ENCODE data around the gene CNN2.
"Not testable (repeated sequence)": the region's sequence is repeated elsewhere in the genome, so short reads cannot be mapped to it uniquely, and the experiment has no call there.

The CNN2 gene

DNA sequence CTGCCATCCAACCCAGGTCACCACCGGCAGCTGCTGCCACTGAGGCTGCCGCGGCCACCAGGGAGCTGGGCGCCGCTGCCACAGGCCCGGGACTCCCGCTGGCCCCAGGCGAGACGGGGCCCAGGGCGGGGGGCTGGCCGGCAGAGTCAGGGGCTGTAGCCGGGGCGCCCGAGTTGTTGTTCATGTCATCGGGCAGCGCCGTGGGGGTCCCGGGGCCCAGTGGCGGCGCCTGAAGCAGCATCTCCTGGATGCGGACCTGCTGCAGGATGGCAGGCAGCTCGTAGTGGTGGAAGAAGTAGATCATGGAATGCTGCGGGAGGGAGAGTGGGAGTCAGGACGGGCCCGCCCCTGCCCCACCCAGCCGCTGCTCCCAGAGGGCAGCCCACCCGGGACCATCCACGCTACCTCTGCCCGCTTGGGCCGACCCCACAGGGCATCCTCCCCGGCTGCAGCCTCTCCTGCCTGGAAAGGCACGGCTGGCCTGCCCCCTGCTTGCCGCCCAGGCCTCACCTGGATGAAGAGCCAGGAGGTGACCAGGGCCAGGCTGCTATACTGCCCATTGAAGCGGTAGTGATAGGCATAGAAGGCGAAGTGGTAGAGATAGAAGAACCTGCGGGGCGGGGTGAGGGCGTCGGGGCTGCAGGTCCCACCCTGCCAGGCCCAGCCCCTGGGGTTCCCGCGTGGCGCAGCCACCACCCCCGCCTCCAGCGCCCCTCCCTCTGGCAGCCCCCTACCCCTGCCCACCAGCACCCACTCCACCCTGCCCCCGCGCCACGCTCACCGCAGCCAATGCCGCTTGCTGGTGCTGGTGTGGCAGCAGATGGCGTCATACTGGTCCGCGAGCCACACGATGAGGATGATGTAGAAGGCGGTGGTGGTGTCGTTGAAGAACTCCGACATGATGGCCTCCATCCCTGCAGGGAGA, 15.6 kb upstream of the CNN2 start:
- DNase-seq (ENCODE audit: low read depth in 2 of 2): no peak

DNA sequence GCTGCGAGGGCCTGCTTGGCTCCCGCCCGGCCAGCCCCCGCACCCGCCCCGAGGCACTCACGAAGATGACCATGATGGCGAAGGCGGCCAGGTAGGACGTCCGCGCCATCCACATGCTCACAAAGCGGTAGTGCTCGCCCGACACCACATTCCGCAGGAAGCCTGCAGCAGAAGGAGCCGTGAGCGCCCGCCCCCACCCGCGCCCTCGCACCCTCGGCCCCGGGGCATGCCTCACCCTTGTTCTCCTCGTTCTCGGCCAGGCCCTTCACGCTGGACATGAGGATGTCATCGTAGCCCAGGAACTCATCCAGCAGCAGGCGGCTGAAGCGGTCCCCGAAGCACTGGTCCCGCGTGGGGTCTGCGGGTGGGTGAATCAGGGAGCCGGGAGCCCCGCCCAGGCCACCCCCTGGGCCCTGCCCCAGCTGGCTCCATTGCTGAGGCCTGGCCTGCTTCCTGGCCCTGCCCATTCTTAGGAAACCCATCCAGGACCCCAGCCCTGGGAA, 14.5 kb upstream of the CNN2 start:
- DNase-seq (ENCODE audit: low read depth in 2 of 2): no peak

DNA sequence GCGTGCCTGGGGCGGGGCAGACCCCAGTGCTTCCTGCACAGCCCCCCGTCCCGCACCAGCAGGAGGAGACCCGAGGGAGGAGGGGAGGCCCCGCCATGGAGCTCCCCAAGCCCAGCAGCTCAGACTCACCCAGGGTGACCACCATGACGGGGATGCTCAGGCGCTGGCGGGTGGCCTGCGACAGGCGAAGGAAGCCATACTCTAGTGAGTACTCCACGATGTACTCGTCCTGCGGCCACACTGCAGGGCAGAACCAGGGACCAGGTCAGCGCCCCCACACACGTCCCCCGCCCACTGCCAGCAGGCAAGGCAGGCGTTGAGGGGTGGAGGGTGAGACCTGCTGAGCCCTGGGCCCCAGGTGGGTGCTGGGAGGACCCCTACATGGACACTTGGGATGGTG, 14.1 kb upstream of the CNN2 start:
- no peak for DNase-seq (ENCODE audit: low read depth in 2 of 2)

DNA sequence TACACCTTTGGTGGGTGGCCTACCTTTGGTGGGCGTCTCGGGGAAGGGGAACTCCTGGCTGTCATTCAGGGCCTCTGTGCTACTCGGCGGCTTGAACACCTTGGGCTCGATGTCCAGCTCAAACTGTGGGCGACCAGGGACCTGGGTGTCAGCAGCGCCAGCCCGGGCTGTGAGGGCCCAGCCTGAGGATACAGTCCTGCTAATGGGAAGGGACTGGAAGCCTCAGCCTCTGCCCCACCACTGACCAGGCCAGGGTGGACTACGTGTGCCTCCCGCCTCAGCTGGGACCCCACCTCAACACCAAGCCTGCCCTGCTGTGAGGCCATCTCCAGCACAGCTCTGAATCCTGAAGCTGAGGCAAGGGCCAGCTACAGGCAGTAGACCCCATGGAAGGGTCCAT, 13.2 kb upstream of the CNN2 start:
- no peak for DNase-seq (ENCODE audit: low read depth in 2 of 2)

DNA sequence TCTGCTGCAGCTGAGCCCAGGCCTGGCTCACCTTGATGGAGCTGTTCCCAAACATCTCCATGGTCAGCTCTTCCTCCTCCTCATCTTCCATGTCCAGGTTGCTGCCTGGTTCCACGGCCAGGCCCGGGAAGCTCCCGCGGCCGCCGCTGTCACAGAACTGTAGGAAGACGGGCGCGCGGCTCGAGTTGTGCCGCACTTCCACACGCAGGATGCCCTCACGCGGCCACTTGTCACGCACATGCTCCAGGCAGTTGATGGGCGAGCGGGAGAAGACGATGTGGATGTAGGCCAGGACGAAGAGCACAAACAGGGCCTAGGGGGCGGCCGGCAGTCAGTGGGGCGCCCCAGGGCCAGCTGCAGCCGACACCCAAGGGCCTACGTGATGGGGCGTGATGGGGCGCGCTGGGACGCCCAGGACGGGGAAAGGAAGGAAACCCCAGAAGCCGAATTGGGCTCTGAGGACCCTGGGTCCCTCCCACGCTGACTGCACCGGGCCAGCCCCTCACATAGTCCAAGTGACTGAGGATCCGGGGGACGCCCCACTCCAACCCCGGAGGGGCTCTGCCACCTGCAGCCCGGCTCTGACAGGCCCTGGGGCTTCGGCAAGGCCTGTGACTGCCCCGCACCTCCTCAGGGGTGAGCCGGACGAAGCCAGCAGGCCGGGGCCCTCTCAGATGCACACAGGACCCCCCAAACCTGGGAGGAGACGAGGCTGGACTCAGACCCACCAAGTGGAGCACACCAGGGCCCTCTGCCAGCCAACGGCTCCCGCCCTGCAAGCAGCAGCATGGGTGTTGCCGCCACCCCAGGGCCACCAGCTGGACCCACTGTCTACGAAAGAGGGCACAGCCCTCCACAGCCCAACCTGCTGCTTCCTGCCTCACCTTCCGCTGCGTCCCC, 12.0 kb upstream of the CNN2 start:
- DNase-seq (ENCODE audit: low read depth in 2 of 2): no peak

DNA sequence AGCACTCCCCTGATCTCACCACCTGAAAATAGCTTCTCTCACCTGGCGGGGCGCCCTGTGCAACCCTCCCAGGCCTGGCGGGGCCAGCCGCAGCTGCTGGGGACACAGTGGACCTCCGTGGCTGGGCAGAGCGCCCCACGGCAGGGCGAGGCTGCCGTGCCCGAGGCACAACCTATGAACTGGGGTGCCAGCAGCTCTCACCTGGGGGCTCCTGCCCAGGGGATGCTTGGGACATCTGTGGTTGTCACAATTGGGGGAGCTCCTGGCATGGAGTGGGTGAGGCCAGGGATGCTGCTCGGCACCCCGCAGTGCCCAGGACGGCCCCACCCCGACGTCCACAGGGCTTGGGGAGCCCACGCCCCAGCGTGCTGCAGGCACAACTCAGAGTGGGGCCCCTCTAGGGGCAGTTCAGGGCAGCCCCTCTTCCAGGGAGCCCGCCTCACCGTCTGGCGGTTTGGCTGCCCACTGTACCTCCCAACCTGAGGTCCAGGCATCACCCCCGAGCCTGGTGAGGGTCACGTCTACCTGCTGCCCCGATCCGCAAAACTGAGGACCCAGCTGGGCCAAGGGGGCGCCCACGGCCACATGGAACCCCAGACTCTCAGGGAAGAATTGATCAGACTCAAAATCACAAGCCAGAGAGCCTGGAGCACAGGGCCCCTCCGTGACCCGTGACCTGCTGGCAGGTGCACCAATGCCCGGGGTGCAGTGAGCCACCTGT, 11.2 kb upstream of the CNN2 start:
- no peak for DNase-seq (ENCODE audit: low read depth in 2 of 2)

DNA sequence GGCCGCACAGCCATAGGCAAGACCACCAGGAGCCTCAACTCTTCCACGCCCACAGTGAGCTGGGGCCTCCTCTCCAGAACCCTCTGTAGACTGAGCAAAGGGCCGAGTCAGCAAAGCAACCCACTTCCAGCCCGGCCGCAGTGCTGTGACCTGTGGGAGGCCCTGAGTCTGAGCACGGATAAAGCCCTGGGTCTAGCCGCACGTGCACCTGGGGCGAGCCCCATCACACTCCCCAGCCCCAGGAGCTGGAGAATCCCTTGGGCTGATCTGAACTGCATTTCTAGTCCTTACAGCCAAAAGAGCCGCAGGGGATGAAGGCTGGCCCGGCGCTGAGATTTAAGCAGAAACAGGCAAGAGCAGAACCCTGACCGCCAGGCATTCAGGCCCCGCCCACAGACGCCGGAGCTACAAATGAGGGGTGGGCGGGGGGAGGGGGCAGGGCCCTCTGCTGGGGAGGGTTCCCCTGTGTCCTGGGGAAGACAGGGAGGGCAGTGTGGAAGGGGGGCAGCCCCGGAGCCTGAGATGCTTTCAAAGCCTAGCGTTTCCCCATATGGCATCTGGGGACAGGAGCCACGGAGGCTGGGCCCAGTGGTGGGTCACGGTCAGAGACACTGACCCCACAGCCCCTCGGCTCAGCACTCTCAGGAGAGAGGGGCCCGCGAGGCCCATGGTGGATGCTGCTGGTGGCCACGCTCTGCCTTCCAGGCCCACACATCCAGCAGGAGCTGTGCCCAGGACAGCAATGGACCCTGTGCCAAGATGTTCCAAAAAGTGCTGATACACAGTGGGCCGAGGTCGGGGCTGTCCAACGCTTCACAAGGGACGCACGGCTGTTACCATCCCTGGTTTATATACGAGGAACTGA, 10.4 kb upstream of the CNN2 start:
- no peak for DNase-seq (ENCODE audit: low read depth in 2 of 2)

DNA sequence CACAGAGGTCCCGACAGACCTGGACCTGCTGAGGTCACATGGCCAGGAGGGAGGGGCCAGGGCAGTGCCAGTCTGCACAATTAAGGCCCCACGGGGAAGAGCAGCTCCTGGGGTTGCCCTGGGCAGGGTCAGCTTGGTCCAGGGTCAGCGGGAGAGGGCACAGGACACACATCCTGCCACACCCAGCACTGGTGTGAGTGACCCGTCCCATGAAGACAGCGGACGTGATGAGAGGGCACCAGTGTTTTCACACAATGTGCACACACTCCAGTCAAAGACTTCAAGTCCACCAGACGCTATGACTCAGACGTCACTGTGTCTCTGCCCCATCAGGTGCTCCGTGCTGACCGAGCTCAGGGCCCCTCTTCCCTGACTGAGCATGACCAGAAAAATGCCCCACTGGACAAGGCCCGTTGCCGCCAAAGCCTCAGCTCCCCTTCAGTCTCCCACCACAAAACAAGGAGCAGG, 9.7 kb upstream of the CNN2 start:
- DNase-seq (ENCODE audit: low read depth in 2 of 2): no peak

DNA sequence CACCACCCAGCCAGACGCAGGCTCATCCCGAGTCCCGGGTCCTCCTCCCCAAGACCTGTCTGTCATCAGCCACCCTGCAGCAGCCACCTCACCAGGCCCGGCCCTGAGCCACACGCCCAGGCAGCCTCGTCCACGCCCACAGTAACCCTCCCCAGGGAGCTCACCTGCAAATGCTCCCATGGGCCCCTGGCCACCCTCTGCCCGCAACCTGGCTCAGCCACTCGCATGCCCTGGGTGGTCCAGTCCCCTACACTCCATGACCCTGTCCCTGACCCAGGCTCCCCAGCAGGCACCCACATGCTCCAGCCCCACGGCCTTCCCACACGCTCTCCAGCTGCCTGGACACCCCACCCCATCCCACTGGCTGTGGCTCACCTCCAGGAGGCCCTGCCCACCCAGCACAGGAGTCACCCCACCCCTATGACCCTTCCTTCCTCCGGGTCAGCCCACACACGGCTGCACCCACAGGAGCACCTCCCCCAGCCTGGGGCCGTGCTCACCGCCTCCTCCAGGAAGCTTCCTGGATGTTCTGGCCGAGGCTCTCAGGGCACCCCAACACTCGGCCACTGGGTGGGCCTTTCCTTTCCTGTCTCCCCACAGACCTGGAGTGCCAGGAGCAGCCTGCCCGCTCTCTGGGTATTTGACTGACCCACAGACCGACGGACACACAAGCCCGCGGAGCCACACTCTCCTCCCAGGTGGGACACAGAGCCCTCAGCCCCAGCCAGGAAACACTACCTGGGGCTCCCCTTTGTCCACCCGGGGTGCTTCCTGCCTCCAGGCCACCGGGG, 9.1 kb upstream of the CNN2 start:
- no peak for DNase-seq (ENCODE audit: low read depth in 2 of 2)

DNA sequence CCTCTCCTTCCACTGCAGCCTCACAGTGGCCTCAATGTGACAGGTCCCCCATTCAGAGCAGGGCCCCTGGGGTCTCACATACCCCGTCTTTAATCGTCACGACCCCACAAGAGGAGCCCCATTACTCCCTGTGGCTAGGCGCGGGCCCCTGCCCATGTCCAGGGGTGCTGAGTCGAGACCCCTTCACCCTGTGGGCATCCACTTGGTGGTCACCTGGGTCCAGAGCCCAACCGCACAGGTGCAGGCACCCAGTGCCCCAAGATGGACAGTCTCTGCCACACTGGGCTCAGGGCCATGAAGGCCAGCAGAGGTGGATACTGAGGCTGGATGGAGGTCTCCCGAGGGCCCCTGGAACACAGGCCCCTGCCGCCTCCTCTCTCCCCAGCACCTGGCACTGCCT, 8.5 kb upstream of the CNN2 start:
- no peak for DNase-seq (ENCODE audit: low read depth in 2 of 2)

DNA sequence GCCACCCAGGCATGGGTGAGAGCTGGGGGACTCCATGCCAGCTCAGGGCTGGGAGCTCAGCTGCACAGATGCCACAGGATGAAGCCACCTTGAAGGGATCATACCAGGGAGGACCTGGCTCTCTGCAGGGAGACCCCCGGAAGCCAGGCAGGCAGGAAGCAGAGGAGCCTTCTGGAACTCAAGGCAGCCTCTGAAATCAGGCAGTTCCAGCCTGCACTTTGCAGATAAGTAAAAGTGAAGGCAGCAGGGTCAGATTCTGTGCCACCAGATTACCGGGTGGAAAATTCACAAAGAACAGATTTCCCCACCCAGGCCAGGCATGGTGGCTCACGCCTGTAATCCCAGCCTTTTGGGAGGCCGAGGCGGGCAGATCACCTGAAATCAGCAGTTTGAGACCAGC, 8.0 kb upstream of the CNN2 start:
- no peak for DNase-seq (ENCODE audit: low read depth in 2 of 2)

DNA sequence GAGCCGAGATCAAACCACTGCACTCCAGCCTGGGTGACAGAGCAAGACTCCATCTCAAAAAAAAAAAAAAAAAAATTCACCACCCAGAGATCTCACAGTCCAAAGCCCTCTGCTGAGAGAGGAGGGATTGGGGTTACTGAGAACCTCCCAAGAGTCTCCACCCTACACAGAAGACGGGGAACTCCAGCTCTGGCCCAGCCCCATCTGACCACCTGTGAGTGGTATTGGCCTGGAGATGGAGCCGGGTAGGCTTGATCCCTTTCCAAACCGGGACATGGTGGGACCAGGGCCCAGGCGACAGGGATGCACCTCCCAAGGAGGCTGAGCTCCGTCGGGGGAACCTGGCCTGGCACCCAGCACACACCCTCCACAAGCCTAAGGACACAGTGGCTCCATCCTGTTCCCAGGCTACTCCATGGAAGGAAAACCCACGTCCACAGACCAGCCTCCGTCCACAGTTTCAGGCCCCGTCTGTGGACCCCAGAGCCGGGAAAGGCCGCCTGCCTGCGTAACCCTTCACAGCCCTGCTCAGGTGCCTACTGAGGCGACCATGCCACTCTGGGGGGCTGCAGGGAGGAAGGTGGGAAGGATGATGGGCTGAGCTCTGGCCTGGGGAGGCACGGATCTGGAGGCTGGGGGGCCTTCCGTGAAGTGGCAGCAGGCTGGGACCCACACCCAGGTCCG, 7.3 kb upstream of the CNN2 start:
- no peak for DNase-seq (ENCODE audit: low read depth in 2 of 2)

DNA sequence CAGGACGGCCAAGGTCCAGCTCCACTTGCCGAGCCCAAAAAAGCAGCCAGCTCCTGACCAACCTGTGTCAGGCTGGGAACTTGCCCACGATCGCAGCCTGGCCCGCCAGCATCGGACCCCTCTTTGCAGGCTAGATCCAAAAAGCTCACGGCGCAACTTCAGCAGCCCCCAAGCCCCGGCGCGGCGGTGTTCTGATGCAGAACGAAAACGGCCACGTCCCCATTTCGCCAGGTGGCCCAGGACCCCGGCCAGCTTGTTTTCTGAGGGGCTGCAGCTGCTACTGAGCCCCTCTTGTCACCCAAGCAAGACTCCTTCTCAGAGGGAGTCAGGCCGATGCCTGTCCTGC, 6.8 kb upstream of the CNN2 start:
- DNase-seq (ENCODE audit: low read depth in 2 of 2): no peak

DNA sequence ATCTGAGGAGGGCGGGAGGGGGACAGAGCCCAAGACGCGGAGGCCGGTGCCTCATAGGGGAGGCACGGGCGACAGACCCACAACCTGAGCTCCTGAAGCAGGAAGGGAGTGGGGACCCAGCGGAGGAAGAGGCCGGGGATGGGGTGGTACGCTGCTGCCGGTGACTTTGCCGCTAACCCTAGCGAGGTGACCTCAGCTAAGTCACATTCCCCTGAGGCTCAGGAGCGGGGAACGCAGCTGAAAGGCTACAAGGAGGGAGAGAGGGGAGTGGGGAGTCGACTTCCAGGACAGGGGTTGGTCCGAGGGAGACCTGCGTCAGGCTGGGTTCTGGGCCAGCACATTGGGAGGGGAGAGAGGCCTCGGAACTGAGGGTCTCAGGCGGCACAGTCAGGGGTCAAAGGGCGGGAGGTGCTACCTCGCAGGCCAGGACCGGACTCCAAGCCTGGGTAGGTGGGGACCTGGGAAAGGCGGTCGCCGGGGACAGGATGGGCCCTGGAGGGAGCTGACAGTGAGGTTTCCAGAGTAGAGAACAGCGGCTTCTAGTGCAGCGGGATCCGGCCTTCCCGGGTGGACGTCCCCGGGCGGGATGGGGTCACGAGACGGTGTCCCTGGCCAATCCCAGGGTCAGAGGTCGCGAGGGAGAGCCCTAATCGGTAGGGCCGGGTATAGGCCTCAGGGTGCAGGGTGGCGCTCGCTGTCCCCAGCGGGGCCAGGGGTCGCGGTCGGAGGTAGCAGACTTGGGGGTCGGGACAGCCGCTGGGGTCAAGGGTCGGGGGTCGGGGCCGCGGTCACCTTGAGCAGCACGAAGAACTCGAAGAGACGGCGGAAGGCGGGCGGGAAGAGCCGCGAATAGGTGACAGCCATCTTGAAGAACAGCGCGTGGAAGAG, 6.2 kb upstream of the CNN2 start:
- DNase-seq (ENCODE audit: low read depth in 2 of 2): peak in 1 of 2 donors; percentile 36

DNA sequence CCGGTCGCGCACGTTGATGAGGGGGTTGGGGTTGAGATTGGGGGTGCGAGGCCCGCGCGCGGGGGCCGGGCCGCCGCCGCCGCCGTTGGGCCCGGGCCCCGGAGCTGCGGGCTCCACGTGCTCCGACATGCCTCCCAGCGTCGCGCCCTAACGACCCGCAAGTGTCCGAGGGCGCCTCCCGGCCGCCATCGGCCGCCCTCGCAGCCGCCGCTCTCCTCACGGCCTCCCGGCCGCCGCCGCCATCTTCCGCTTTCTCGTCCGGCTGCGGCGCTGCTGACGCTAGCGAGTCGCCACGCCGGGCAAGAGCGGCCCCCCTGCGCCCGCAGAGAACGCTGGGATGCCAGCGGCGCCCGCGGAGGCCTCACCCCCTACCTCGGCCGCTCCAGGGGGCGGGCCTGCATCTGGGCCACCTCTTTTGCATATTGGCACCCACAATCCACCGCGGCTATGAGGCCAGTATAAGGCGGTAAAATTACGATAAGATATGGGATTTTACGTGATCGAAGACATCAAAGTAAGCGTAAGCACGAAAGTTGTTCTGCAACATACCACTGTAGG, 5.5 kb upstream of the CNN2 start, which contains the start of gene TMEM259:
Gene TMEM259 (minus strand): TSS at position 256 of the 558 bp plus-strand sequence. CDS start 127 bp downstream, at position 129.
- DNase-seq (ENCODE audit: low read depth in 2 of 2): peak; percentile 94 to 98

DNA sequence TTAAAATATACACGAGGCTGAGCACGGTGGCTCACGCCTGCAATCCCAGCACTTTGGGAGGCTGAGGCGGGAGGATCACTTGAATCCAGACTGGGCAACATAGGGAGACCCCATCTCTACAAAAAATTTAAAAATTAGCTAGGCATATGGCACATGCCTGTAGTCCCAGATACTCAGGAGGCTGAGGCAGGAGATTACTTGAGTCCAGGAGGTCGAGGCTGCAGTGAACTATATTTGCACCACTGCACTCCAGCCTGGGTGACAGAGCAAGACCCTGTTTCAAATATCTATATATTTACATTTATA, 2.6 kb upstream of the CNN2 start:
- DNase-seq (ENCODE audit: low read depth in 2 of 2): not testable (repeated sequence)

DNA sequence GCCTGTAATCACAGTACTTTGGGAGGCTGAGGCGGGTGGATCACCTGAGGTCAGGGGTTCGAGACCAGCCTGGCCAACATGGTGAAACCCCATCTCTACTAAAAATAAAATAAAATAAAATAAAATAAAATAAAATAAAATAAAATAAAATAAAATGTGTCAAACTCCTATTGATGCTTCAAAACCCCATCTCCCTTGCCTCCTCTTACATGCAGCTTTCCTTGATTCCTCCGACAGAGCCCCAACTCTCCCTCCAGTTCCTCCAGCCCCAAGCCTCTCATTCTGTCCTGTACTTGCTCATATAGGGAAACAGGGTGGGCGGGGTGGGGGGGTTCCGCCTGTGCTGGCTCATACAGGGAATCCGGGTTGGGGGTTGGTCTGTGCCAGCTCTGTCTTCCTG, 1.3 kb upstream of the CNN2 start:
- DNase-seq (ENCODE audit: low read depth in 2 of 2): not testable (repeated sequence)
